PC-3 (cell line): ENCODE results near the gene GBF1.

Source experiments
- EZH2 ChIP-seq: fragments of 300-600 bp; sonication (generic); IDR thresholded peaks from one replicate; pipeline ENCODE4 v1.6.1; 2017; ENCODE audit warnings: antibody characterized with exemption, mild to moderate bottlenecking, low read length; ENCODE audit not compliant: unreplicated experiment
- EZH2phosphoT487 ChIP-seq: fragments of 300-600 bp; sonication (generic); IDR thresholded peaks from 2 replicates; pipeline ENCODE4 v1.6.1; 2018; ENCODE audit warnings: mild to moderate bottlenecking, antibody characterized with exemption, low read length, borderline replicate concordance
- TF ChIP-seq, protein P1 (sequence below): fragments of 300-600 bp; sonication (generic); conservative IDR thresholded peaks from 2 replicates; pipeline ENCODE4 v1.5.1; 2017; ENCODE audit warnings: antibody characterized with exemption, low read depth, mild to moderate bottlenecking, low read length

GRCh38 chr10:102420714-102421506 lies 175.6 kb downstream of the GBF1 start, which contains the start of gene FBXL15:
- TF ChIP-seq, protein P1, sequence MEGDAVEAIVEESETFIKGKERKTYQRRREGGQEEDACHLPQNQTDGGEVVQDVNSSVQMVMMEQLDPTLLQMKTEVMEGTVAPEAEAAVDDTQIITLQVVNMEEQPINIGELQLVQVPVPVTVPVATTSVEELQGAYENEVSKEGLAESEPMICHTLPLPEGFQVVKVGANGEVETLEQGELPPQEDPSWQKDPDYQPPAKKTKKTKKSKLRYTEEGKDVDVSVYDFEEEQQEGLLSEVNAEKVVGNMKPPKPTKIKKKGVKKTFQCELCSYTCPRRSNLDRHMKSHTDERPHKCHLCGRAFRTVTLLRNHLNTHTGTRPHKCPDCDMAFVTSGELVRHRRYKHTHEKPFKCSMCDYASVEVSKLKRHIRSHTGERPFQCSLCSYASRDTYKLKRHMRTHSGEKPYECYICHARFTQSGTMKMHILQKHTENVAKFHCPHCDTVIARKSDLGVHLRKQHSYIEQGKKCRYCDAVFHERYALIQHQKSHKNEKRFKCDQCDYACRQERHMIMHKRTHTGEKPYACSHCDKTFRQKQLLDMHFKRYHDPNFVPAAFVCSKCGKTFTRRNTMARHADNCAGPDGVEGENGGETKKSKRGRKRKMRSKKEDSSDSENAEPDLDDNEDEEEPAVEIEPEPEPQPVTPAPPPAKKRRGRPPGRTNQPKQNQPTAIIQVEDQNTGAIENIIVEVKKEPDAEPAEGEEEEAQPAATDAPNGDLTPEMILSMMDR = no peak
- TF ChIP-seq EZH2 (no peak), EZH2phosphoT487 (no peak)
